ENCODE results near the gene CHPT1. TPM values are rescaled to one million over a fixed set of nuclear protein-coding genes. Genes with fewer than 3 reads are reported as not detected.

The CHPT1 gene
- total and polyA plus RNA-seq, 9 of the 15 experiments (the other 6 are each of a cell fraction or from before 2014, with no cell fraction given) = 15.3 to 210 (median 91.9) TPM

DNA sequence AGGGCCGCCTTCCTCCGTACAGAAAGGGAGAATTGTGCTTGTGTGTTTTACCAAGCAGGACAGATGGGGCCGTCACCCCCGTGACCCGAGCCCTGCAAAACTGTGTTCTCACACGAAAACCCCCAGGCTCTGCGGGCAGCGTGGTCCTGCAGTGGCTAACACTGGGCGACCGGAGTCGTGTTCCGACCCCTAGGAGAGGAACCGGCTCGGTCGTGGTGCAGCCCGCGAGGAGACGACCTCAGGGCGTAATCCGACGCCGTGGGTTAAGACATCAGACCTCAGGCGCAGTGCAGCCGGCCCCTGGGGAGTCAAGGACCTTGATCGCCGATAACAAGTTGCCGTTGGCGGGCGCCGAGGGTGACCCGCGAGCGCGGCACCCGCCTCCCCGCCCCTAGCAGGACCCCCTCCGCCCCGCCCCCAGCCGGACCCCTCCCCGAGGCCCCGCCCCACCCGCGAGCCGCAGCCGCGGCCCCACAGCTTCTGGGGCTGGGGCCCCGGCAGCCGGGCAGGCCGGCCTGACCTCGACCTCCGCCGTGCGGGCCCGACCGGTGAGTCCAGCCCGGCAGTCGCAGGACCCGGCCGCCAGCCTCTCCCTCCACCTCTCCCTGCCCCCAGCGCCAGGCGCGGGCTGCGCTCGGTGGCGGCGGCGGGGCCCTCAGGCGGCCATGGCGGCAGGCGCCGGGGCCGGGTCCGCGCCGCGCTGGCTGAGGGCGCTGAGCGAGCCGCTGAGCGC, at the start of gene CHPT1 (continued):
- TF ChIP-seq, protein P1, sequence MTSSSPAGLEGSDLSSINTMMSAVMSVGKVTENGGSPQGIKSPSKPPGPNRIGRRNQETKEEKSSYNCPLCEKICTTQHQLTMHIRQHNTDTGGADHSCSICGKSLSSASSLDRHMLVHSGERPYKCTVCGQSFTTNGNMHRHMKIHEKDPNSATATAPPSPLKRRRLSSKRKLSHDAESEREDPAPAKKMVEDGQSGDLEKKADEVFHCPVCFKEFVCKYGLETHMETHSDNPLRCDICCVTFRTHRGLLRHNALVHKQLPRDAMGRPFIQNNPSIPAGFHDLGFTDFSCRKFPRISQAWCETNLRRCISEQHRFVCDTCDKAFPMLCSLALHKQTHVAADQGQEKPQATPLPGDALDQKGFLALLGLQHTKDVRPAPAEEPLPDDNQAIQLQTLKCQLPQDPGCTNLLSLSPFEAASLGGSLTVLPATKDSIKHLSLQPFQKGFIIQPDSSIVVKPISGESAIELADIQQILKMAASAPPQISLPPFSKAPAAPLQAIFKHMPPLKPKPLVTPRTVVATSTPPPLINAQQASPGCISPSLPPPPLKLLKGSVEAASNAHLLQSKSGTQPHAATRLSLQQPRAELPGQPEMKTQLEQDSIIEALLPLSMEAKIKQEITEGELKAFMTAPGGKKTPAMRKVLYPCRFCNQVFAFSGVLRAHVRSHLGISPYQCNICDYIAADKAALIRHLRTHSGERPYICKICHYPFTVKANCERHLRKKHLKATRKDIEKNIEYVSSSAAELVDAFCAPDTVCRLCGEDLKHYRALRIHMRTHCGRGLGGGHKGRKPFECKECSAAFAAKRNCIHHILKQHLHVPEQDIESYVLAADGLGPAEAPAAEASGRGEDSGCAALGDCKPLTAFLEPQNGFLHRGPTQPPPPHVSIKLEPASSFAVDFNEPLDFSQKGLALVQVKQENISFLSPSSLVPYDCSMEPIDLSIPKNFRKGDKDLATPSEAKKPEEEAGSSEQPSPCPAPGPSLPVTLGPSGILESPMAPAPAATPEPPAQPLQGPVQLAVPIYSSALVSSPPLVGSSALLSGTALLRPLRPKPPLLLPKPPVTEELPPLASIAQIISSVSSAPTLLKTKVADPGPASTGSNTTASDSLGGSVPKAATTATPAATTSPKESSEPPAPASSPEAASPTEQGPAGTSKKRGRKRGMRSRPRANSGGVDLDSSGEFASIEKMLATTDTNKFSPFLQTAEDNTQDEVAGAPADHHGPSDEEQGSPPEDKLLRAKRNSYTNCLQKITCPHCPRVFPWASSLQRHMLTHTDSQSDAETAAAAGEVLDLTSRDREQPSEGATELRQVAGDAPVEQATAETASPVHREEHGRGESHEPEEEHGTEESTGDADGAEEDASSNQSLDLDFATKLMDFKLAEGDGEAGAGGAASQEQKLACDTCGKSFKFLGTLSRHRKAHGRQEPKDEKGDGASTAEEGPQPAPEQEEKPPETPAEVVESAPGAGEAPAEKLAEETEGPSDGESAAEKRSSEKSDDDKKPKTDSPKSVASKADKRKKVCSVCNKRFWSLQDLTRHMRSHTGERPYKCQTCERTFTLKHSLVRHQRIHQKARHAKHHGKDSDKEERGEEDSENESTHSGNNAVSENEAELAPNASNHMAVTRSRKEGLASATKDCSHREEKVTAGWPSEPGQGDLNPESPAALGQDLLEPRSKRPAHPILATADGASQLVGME (CRISPR knock-in tag; IDR thresholded peaks at IDR 0.05) = no peak; the same call in 1 of the 2 replicates
- TF ChIP-seq TBP (optimal IDR thresholded peaks at IDR 0.05; ENCODE audit: low read depth, low read length) (peak; percentile 60), SNAPC5 (CRISPR knock-in tag; IDR thresholded peaks at IDR 0.05) (no peak), TCF7 (IDR thresholded peaks at IDR 0.05; ENCODE audit: borderline replicate concordance) (no peak), TEAD2 (tag; IDR thresholded peaks at IDR 0.05) (no peak), TCF15 (CRISPR knock-in tag; IDR thresholded peaks at IDR 0.05) (no peak), NFE2L1 (tag; IDR thresholded peaks at IDR 0.05; ENCODE audit: borderline replicate concordance, low read depth) (no peak), NFATC3 (IDR thresholded peaks at IDR 0.05) (no peak), SMARCB1 (IDR thresholded peaks at IDR 0.05; ENCODE audit: insufficient read length, low read depth) (no peak), SMAD4 (CRISPR knock-in tag; conservative IDR thresholded peaks at IDR 0.05) (0 out of 2 replicates have a peak, but pooled peaks have one; percentile 44)
- TF ChIP-seq, protein P2, sequence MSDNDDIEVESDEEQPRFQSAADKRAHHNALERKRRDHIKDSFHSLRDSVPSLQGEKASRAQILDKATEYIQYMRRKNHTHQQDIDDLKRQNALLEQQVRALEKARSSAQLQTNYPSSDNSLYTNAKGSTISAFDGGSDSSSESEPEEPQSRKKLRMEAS (CRISPR knock-in tag; IDR thresholded peaks at IDR 0.05) = no peak
- TF ChIP-seq, protein P3, sequence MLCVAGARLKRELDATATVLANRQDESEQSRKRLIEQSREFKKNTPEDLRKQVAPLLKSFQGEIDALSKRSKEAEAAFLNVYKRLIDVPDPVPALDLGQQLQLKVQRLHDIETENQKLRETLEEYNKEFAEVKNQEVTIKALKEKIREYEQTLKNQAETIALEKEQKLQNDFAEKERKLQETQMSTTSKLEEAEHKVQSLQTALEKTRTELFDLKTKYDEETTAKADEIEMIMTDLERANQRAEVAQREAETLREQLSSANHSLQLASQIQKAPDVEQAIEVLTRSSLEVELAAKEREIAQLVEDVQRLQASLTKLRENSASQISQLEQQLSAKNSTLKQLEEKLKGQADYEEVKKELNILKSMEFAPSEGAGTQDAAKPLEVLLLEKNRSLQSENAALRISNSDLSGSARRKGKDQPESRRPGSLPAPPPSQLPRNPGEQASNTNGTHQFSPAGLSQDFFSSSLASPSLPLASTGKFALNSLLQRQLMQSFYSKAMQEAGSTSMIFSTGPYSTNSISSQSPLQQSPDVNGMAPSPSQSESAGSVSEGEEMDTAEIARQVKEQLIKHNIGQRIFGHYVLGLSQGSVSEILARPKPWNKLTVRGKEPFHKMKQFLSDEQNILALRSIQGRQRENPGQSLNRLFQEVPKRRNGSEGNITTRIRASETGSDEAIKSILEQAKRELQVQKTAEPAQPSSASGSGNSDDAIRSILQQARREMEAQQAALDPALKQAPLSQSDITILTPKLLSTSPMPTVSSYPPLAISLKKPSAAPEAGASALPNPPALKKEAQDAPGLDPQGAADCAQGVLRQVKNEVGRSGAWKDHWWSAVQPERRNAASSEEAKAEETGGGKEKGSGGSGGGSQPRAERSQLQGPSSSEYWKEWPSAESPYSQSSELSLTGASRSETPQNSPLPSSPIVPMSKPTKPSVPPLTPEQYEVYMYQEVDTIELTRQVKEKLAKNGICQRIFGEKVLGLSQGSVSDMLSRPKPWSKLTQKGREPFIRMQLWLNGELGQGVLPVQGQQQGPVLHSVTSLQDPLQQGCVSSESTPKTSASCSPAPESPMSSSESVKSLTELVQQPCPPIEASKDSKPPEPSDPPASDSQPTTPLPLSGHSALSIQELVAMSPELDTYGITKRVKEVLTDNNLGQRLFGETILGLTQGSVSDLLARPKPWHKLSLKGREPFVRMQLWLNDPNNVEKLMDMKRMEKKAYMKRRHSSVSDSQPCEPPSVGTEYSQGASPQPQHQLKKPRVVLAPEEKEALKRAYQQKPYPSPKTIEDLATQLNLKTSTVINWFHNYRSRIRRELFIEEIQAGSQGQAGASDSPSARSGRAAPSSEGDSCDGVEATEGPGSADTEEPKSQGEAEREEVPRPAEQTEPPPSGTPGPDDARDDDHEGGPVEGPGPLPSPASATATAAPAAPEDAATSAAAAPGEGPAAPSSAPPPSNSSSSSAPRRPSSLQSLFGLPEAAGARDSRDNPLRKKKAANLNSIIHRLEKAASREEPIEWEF (CRISPR knock-in tag; IDR thresholded peaks at IDR 0.05) = no peak

All from K562 (cell line).